NCI-H526 (cell line): ENCODE results near the gene PTPN3.

ENCODE experiments used
- DNase-seq, 2 experiments: peaks; one replicate each; lab custom pipeline; 2025; lab: John Stamatoyannopoulos, UW

The PTPN3 gene

GRCh38 chr9:109506097-109506712 is 8.1 kb upstream of the PTPN3 start:
- DNase-seq, result peak; percentile 17 to 55

- no peak for DNase-seq
Measured at GRCh38 chr9:109504689-109505088, 6.6 kb upstream of the PTPN3 start.

- no peak for DNase-seq
Measured at GRCh38 chr9:109500421-109500974, 2.4 kb upstream of the PTPN3 start.

GRCh38 chr9:109499631-109500410 is 1.7 kb upstream of the PTPN3 start:
- peak in 1 of 2 experiments; percentile 61 for DNase-seq

- DNase-seq, result no peak
Measured at GRCh38 chr9:109499093-109499630, 1.1 kb upstream of the PTPN3 start.

GRCh38 chr9:109497226-109498153 is 617 bp downstream of the PTPN3 start:
- peak; percentile 14 to 38 for DNase-seq

- DNase-seq, result no peak
Measured at GRCh38 chr9:109496841-109497225, 1.3 kb downstream of the PTPN3 start.

- DNase-seq, result no peak
Measured at GRCh38 chr9:109496218-109496617, 1.9 kb downstream of the PTPN3 start.

GRCh38 chr9:109493648-109494047 is 4.5 kb downstream of the PTPN3 start:
- no peak for DNase-seq

- DNase-seq, result no peak
Measured at GRCh38 chr9:109491590-109491989, 6.5 kb downstream of the PTPN3 start.

- no peak for DNase-seq
Measured at GRCh38 chr9:109488791-109489492, 9.2 kb downstream of the PTPN3 start.

GRCh38 chr9:109488351-109488750 is 9.8 kb downstream of the PTPN3 start:
- DNase-seq, result no peak

GRCh38 chr9:109487247-109487646 is 10.9 kb downstream of the PTPN3 start:
- no peak for DNase-seq

- no peak for DNase-seq
Measured at GRCh38 chr9:109483744-109484429, 14.2 kb downstream of the PTPN3 start.

GRCh38 chr9:109482391-109482916 is 15.7 kb downstream of the PTPN3 start:
- DNase-seq, result no peak

GRCh38 chr9:109481856-109482255 is 16.3 kb downstream of the PTPN3 start:
- DNase-seq, result no peak

- no peak for DNase-seq
Measured at GRCh38 chr9:109479822-109480221, 18.3 kb downstream of the PTPN3 start.

- DNase-seq, result no peak
Measured at GRCh38 chr9:109478665-109479380, 19.3 kb downstream of the PTPN3 start.

- no peak for DNase-seq
Measured at GRCh38 chr9:109478051-109478563, 20.0 kb downstream of the PTPN3 start.
